ENCODE results near the gene CHRNA9.

- TF ChIP-seq EZH2phosphoT487 (conservative IDR thresholded peaks at IDR 0.05; ENCODE audit: low read length) (no peak), CTCF (IDR thresholded peaks at IDR 0.05; ENCODE audit: insufficient read depth, low read length, poor library complexity, severe bottlenecking) (no peak)
Observed at GRCh38 chr4:40379248-40379647, 44.1 kb downstream of the CHRNA9 start.
